Stimulated activated CD4-positive, alpha-beta T cell treated with anti-CD3 and anti-CD28 coated beads, Interleukin-4, amount 100 ng/mL, for 48 hours (primary cell): Measurements from ENCODE around the gene TTC39C.
A peak's percentile ranks its signal among the peaks of the same experiment; 100 is the strongest.
"Not testable (repeated sequence)": the region's sequence is repeated elsewhere in the genome, so short reads cannot be mapped to it uniquely, and the experiment has no call there.

Experiments
- DNase-seq, 2 donors: peaks; one replicate each; pipeline ENCODE4 v3.0.0-alpha.2; 2020; ENCODE audit warnings: low read depth in 2 of 2

The TTC39C gene

GRCh38 chr18:24053211-24053610, 38.7 kb downstream of the TTC39C start:
- no peak for DNase-seq

DNA sequence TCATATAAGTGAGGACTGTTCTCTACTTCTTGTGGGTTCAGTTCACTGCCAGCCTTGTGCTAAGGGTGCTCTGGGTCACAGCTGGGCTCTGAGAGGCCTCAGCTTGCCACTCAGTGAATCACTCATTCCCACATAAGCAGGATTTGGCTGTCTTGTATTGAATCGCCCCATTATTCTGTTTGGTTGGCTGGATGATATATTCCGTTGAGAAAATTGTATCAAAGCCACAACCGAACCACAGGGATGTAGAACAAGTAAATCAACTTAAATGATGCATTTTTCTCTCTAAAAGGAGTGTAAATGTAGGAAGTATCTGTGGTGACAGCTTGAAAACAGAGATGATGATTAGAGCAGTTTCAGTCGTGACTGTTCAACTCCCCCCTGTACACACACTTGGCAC, 39.6 kb downstream of the TTC39C start:
- DNase-seq: peak in 1 of 2 donors; percentile 28

DNA sequence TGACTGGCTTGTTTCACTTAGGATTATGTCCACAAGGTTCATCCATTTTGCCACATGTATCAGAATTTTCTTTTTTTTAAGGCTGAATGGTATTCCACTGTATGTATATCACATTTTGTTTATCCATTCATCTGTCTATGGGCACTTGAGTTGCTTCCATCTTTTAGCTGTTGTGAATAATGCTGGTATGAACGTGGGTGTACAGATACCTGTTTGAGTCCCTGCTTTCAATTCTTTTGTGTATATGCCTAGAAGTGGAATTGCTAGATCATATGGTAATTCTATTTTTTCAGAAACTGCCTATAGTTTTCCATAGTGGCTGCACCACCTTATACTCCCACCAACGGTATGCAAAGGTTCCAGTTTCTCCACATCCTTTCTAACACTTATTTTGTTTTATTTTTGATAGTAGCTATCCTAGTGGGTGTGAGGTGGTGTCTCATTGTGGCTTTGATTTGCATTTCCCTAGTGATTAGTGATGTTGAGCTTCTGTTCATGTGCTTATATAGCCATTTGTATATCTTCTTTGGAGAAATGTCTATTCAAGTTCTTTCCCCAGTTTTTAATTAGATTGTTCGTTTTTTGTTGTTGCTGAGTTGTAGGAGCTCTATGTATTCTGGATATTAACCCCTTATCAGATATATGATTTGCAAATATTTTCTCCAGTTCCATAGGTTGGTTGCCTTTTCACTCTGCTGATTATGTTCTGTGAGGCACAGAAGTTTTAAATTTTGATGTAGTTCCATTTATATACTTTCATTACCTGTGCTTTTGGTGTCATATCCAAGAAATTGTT, 40.7 kb downstream of the TTC39C start:
- DNase-seq: no peak

GRCh38 chr18:24055878-24056277, 41.3 kb downstream of the TTC39C start:
- DNase-seq: no peak

DNA sequence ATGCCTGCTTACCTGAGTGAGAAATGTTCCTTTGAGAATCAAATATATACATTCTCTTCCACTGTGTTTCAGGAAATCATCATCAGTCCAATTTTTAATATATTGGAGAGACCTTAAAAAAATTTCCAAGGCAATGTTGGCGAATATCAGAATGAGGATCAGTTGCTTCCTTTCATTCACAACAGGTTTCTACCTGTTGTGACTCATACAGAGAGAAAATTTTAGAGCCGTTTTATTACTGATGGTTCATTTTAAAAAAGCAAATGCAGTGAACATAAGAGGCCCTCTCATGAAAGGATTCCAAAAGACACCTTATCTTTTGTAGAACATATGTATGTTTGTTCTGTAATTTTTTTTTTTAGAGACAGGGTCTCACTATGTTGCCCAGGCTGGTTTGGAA, 42.0 kb downstream of the TTC39C start:
- DNase-seq: no peak

DNA sequence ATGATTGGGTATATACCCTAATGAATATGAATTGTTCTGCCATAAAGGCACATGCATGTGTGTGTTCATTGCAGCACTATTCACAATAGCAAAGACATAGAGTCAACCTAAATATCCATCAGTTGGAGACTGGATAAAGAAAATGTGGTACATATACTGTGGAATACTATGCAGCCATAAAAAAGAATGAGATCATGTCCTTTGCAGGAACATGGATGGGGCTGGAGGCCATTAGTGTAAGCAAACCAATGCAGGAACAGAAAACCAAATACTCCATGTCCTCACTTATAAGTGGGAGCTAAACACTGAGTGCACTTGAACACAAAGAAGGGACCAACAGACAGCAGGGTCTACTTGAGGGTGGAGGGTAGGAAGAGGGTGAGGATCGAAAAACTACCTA, 43.2 kb downstream of the TTC39C start:
- no peak for DNase-seq

- DNase-seq: not testable (repeated sequence)
Measured at GRCh38 chr18:24059385-24059784, 44.8 kb downstream of the TTC39C start.

- no peak for DNase-seq
Measured at GRCh38 chr18:24060644-24061043, 46.1 kb downstream of the TTC39C start.

DNA sequence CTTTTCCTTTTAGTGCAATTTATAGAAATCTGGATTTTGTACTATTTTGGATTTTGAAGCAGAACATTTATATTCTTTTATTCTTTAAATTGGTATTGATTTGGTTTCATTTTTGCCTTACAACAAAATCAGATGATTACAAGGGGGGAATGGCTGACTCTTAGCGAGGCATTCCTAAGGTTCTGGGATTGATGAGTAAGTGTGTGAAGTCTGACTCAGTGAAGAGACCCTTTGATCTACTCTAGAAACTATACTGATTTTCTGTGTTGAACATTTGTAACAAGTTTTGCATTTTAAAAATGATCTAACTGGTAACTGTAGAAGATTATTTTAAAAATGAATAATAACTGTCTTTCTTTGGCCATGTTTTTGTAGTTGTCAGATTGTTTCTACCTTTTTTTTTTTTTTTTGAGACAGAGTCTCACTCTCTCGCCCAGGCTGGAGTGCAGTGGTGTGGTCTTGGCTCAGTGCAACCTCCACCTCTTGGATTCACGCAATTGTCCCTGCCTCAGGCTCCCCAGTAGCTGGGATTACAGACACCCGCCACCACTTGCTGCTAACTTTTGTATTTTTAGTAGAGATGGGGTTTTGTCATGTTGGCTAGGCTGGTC, 48.7 kb downstream of the TTC39C start:
- DNase-seq: no peak

GRCh38 chr18:24064391-24065100, 50.0 kb downstream of the TTC39C start:
- no peak for DNase-seq

GRCh38 chr18:24065906-24066305, 51.4 kb downstream of the TTC39C start:
- no peak for DNase-seq

GRCh38 chr18:24068945-24069693, 54.6 kb downstream of the TTC39C start:
- no peak for DNase-seq

GRCh38 chr18:24071029-24071428, 56.5 kb downstream of the TTC39C start:
- DNase-seq: no peak

- no peak for DNase-seq
Measured at GRCh38 chr18:24071779-24072178, 57.2 kb downstream of the TTC39C start.

GRCh38 chr18:24072743-24073142, 58.2 kb downstream of the TTC39C start:
- no peak for DNase-seq

GRCh38 chr18:24073791-24074190, 59.2 kb downstream of the TTC39C start:
- DNase-seq: no peak

GRCh38 chr18:24074757-24075156, 60.2 kb downstream of the TTC39C start:
- not testable (repeated sequence) for DNase-seq

DNA sequence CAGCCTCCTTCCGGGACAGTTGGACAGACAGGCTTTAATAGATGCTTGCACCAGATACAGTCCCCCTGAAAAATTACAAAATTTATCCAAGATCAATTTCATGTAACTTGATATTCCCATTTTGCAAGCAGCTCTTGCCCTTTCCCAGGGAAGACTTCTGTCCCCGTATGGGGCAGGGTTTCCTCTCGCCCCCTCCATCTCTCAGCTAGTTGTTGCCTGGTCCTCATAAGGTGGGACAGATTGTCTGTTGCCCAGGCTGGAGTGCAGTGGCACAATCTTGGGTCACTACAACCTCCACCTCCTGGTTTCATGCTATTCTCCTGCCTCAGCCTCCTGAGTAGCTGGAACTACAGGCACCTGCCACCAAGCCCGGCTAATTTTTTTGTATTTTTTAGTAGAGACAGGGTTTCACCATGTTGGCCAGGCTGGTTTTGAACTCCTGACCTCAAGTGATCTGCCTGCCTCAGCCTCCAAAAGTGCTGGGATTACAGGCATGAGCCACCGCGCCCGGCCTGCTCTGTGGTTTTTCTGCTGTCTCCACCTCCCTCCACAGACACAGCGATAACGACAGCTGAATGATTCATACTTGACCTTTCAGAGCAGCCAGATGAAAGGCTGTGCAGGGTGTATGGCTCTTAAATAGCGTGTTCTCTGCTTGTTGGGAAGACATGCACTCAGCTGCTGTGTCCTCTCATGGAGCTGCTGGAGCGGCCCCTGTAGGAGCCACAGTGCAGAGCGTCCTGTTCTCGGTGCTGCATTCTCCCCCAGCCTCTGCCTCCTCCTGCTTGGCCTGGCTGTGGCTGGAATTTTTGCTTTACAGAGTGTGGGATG, 61.4 kb downstream of the TTC39C start:
- peak; percentile 61 to 75 for DNase-seq

DNA sequence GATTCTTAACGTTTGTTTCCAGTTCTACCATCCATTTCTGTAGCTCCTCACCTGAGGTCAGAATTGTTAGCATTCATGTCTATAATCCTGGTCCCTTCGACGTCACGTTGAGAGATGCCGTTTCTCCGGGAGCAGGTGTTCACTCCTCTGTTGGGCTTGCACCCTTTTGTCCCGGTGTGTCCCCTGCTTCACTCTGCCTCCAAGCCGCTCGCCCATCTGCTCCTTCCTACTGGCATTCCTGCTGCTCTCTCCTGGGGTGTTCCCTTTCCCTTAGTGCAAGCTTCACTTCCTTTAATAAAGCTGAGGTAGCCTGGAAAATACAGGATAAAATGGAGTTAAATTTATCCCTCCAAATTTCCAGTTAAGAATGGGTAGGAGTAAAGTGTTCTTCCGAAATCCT, 62.4 kb downstream of the TTC39C start:
- no peak for DNase-seq

- DNase-seq: no peak
Measured at GRCh38 chr18:24078391-24078790, 63.8 kb downstream of the TTC39C start.

DNA sequence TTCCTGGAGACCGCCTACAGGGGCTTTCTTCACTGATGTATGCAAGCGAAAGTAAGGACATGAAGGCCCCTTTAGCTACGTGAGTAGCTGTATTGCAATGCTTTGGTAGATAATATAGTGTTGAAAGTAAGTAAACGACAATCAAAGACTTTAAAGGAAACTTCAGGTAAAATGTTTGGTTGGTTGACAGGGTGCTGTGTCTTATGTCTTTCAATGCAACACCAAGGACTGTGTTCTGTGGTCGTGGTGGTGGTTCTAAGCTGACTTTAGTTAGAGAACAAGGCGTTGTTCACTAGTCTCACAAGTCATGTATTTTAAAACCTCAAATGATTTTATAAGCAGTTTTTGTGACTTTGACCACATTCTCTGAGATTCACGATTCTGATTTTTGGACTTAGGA, 66.3 kb downstream of the TTC39C start:
- no peak for DNase-seq
